ENCODE data around the gene OPHN1.

DNA sequence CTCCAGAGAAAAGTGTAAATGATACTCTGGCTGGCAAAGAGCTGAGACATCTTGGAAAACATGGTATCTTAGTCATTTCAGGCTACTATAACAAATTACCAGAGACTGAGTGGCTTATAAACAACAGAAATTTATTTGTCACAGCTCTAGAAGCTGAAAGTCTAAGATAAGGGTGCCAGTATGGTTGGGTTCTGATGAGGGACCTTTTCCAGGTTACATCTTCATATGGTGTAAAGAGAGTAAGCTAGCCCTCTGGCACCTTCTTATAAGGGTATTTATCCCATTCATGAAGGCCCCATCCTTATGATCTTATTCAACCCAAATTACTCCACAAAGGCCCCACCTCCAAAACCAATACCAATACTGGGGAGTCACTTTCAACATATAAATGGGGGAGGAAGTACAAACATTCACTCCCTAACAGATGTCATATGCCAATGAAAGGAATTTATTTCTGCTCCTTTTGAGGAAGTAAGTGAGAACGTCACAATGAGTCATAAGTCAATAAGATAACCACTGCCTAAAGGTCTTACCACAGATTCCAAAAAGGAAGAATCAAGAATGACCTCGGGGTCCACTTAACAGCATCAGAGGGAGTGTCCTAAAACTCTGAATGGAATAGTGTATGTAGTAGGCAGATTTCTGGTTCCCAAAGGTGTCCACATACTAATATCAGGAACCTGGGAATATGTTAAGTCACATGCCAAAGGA, 246.6 kb downstream of the OPHN1 start:
- TF ChIP-seq, protein P1, sequence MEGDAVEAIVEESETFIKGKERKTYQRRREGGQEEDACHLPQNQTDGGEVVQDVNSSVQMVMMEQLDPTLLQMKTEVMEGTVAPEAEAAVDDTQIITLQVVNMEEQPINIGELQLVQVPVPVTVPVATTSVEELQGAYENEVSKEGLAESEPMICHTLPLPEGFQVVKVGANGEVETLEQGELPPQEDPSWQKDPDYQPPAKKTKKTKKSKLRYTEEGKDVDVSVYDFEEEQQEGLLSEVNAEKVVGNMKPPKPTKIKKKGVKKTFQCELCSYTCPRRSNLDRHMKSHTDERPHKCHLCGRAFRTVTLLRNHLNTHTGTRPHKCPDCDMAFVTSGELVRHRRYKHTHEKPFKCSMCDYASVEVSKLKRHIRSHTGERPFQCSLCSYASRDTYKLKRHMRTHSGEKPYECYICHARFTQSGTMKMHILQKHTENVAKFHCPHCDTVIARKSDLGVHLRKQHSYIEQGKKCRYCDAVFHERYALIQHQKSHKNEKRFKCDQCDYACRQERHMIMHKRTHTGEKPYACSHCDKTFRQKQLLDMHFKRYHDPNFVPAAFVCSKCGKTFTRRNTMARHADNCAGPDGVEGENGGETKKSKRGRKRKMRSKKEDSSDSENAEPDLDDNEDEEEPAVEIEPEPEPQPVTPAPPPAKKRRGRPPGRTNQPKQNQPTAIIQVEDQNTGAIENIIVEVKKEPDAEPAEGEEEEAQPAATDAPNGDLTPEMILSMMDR (IDR thresholded peaks at IDR 0.05), result no peak
- TF ChIP-seq POLR2AphosphoS5 (IDR thresholded peaks at IDR 0.05), result no peak
- no peak for TF ChIP-seq POLR2A (IDR thresholded peaks at IDR 0.05)
- TF ChIP-seq EP300 (IDR thresholded peaks at IDR 0.05; ENCODE audit: low read depth), result no peak
